GM21528 (cell line): Measurements from ENCODE around the gene TNS3.
"Not testable (repeated sequence)": the region's sequence is repeated elsewhere in the genome, so short reads cannot be mapped to it uniquely, and the experiment has no call there.

Source experiments
- ATAC-seq: cut with Tn5 transposase; IDR thresholded peaks from one replicate; pipeline ENCODE4 v1.9.1; 2021; ENCODE audit warnings: mild to moderate bottlenecking, moderate library complexity; ENCODE audit not compliant: unreplicated experiment, low FRiP score

TNS3 gene

GRCh38 chr7:47456210-47456955, 125.5 kb downstream of the TNS3 start:
- no peak for ATAC-seq

GRCh38 chr7:47455872-47456185, 126.1 kb downstream of the TNS3 start:
- no peak for ATAC-seq

- no peak for ATAC-seq
Measured at GRCh38 chr7:47454974-47455871, 126.7 kb downstream of the TNS3 start.

DNA sequence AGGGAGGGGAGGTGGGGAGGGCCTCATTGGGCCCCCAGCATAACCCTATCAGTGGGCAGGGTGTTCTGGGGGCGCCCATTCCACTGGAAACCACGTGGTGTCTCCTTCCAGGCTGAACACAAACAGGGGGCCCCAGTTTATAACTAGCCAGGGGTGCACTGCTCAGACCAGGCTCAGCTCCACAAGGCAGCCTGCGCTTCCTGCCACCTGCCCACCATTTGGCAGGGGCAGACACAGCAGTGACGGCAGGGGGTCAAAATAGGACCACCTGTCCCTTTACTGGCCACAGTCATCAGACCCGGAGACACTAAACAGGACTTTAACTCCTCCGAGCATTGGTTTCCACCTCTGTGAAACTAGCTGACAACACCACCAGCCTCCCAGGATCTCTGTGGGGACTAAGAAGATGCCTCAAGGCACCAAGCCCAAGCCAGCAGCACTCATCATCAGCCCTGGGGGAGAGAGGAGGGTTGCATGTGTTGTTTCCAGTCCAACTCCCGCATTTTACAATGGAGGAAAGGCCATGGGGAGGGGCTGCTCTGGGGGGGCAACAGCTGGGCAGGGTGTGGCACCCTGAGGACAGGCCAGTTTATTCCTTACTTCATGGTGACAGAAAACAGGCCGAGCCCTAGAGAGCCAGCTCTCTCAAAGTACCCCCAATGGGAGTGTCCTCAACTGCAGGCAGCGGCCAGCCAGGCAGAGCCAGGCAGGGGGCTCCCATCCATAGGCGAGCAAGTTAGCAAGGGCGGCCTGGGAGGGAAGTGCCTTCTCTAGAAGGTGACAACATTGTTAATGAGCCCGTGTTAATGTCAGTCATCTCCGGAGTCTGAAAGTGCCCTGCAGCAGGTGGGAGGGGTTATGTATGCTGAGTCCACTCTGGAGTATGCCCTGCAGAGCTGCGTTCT, 127.6 kb downstream of the TNS3 start:
- no peak for ATAC-seq

GRCh38 chr7:47453093-47454061, 128.5 kb downstream of the TNS3 start:
- no peak for ATAC-seq

GRCh38 chr7:47452715-47453092, 129.2 kb downstream of the TNS3 start:
- ATAC-seq: no peak

GRCh38 chr7:47452295-47452694, 129.6 kb downstream of the TNS3 start:
- ATAC-seq: no peak

DNA sequence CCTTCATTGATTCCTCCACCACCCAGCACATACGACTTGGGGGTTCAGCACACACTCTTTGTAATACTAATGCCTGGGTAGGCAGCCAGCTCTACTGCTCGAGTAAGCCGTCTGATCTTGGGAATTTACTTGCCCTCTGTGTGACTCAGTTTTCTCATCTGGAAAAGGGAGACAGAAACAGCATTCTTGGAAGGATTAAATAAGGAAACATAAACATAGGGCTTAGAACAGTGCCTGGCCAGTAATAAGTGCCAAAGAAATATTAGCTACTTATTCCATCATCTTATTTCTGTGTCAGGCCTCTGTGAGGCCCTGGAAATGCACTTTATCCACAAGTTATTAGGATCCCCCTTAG, 130.1 kb downstream of the TNS3 start:
- no peak for ATAC-seq

- no peak for ATAC-seq
Measured at GRCh38 chr7:47449810-47450590, 131.9 kb downstream of the TNS3 start.

DNA sequence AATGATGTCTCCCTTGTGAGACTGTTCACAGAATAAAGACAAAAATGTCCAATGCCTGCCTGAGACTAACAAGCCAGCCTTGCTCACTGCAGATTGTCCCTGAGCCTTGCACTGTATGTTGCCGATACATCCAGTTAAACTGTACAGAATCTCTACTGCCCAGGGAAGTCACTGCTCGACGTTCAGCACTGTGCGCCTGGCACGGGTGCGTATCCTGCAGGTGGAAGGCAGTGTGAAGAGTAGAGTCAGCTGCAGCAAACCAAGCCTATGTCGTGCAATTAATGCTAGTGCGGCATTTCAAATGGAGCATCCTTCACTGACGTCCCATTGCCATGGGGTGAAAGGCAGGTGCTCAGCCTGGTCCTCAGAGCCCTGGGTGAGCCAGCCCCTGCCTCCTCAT, 132.9 kb downstream of the TNS3 start:
- no peak for ATAC-seq

DNA sequence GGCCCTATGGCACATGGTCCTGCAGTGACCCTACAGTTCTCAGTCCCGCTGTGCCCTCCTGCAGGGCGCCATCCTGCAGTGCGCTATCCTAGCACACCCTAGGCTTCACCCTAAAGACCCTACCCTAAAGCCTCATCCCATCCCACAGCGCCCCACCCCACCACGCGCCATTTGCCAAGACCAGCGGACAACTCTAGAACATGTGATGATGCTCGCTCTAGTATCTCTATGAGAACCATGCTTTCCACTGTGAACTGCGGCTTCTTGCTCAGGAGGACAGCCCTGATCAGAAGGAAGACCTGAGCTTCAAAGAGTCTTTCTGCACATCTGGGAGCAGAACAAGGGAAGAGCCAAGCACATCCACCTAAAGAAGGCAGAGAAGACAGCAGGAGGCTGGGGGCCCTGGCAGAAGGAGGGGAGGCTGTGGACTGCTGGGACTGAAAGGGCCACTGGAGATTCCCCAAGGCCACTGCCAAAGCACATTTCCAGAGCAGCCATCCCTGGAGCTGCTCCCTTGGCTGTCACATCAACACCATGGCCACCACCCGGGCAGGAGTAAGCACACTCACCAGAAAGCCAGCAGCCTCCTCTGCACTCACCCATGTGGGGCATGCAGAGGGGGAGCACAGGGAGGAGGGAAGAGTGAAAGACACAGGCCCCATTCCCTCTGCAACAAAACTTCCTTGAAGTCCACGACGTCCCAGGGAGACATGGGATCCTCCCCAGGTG, 134.1 kb downstream of the TNS3 start:
- no peak for ATAC-seq

DNA sequence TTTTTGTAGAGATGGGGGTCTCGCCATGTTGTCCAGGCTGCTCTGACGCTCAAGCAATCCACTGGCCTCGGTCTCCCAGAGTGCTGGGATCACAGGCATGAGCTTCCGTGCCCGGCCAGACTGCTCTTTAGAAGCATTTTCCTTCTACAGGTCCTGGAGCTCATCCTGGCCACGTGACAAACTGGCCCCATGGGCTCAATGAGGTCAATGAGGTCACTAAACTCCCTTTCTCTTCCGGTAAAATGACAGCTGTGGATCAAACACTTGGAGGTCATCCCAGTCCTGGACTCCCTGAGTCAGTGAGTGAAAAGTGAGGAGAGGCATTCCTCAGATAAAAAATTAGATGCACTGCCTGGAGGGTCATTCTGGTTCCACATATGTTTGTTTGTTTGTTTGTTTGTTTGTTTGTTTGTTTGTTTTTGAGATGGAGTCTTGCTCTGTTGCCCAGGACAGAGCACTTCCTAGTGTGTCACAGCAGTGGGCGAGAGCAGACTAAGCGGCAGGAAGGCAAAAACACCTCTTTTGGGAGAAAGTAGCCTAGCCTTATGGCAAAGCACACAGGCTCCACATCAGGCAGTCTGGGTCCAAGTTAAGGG, 134.9 kb downstream of the TNS3 start:
- no peak for ATAC-seq

DNA sequence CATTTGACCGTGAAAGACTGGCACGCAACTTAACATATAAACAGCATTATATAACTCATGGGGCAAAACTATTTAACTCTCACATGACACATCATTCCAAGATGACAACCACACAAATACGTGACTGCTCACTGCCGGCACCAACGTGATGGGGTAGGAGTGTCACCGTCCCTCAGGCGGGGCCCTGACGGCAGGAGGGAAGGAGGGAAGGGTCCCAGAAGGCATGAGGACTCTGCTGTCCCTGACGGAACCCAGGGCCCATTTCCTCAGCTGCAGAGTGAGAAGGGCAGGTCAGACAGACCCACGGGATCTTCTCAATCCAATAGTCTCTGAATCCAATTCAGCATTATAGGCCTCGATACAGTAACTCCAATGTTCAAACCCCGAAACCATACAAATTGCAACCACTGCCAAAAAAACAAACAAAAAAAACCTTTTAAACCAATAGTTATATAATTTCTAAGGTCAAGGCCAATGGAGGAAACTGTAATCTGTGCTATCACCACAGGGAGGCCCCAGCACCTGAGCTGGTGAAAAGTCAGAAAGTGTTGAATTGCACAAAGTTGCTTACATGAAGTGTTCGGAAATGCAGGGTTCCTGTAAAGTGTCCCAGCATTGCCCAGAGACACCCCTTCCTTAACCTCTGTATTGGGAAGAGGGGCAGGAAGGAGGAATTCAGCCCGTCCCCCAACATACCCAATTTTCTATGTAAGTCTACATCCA, 137.4 kb downstream of the TNS3 start:
- ATAC-seq: no peak

- no peak for ATAC-seq
Measured at GRCh38 chr7:47443049-47443448, 138.9 kb downstream of the TNS3 start.

DNA sequence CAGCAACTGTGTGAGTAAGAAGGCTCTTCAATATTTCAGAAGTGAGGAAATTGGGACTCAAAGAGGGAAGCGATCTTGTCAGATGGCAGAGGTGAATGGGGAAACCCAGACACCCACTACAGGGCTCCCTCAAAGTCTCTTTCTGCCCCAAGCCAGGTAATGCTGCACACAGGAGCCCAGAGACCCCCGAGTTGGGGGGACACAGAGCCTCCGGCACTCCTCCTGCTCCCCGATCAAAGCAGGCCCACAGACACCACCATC, 139.4 kb downstream of the TNS3 start:
- no peak for ATAC-seq

GRCh38 chr7:47441796-47442604, 139.9 kb downstream of the TNS3 start:
- no peak for ATAC-seq

DNA sequence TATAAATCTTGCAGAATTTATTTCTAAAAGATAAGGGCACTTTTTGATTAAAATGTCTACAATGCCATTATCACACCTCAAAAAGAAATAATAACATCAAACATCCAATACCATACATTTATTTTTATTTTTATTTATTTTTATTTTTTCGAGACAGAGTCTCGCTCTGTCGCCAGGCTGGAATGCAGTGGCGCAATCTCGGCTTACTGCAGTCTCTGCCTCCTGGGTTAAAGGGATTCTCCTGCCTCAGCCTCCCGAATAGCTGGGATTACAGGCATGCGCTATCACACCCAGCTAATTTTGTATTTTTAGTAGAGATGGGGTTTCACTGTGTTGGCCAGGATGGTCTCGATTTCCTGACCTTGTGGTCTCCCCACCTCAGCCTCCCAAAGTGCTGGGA, 140.9 kb downstream of the TNS3 start:
- not testable (repeated sequence) for ATAC-seq
